ENCODE data around the gene FN3K.
"Not testable (repeated sequence)": the region's sequence is repeated elsewhere in the genome, so short reads cannot be mapped to it uniquely, and the experiment has no call there.

Gene FN3K

GRCh38 chr17:82737967-82738877, 2.8 kb downstream of the FN3K start:
- TF ChIP-seq, protein P1, sequence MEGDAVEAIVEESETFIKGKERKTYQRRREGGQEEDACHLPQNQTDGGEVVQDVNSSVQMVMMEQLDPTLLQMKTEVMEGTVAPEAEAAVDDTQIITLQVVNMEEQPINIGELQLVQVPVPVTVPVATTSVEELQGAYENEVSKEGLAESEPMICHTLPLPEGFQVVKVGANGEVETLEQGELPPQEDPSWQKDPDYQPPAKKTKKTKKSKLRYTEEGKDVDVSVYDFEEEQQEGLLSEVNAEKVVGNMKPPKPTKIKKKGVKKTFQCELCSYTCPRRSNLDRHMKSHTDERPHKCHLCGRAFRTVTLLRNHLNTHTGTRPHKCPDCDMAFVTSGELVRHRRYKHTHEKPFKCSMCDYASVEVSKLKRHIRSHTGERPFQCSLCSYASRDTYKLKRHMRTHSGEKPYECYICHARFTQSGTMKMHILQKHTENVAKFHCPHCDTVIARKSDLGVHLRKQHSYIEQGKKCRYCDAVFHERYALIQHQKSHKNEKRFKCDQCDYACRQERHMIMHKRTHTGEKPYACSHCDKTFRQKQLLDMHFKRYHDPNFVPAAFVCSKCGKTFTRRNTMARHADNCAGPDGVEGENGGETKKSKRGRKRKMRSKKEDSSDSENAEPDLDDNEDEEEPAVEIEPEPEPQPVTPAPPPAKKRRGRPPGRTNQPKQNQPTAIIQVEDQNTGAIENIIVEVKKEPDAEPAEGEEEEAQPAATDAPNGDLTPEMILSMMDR (IDR thresholded peaks at IDR 0.05; ENCODE audit: extremely low read depth, insufficient read depth, missing control alignments), result no peak
- DNase-seq (ENCODE audit: low spot score), result no peak
- in situ Hi-C loops (cut with MboI; ENCODE audit: low pct_unique_long_range_greater_than_20kb, low sequenced_read_pairs, unreplicated experiment), result no loop called here

GRCh38 chr17:82740906-82741759, 5.7 kb downstream of the FN3K start:
- in situ Hi-C loops (cut with MboI; ENCODE audit: low pct_unique_long_range_greater_than_20kb, low sequenced_read_pairs, unreplicated experiment), result no loop called here
- DNase-seq (ENCODE audit: low spot score), result no peak
- TF ChIP-seq, protein P1 (IDR thresholded peaks at IDR 0.05; ENCODE audit: extremely low read depth, insufficient read depth, missing control alignments), result no peak

- in situ Hi-C loops (cut with MboI; ENCODE audit: low pct_unique_long_range_greater_than_20kb, low sequenced_read_pairs, unreplicated experiment), result no loop called here
- TF ChIP-seq, protein P1 (IDR thresholded peaks at IDR 0.05; ENCODE audit: extremely low read depth, insufficient read depth, missing control alignments), result no peak
- DNase-seq (ENCODE audit: low spot score), result no peak
These were observed 8.2 kb downstream of the FN3K start for GRCh38 chr17:82743344-82744219.

DNA sequence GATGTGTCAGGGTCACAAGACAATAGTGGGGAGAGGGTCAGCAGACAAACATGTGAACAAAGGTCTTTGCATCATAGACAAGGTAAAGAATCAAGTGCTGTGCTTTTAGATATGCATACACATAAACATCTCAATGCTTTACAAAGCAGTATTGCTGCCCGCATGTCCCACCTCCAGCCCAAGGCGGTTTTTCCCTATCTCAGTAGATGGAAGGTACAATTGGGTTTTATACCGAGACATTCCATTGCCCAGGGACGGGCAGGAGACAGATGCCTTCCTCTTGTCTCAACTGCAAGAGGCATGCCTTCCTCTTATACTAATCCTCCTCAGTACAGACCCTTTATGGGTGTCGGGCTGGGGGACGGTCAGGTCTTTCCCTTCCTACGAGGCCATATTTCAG, 9.3 kb downstream of the FN3K start:
- in situ Hi-C loops (cut with MboI; ENCODE audit: low pct_unique_long_range_greater_than_20kb, low sequenced_read_pairs, unreplicated experiment); DNase-seq (ENCODE audit: low spot score): not testable (repeated sequence)

- in situ Hi-C loops (cut with MboI; ENCODE audit: low pct_unique_long_range_greater_than_20kb, low sequenced_read_pairs, unreplicated experiment), result no loop called here
- TF ChIP-seq, protein P1 (IDR thresholded peaks at IDR 0.05; ENCODE audit: extremely low read depth, insufficient read depth, missing control alignments), result no peak
- DNase-seq (ENCODE audit: low spot score), result no peak
These were observed 10.1 kb downstream of the FN3K start for GRCh38 chr17:82745524-82745923.

DNA sequence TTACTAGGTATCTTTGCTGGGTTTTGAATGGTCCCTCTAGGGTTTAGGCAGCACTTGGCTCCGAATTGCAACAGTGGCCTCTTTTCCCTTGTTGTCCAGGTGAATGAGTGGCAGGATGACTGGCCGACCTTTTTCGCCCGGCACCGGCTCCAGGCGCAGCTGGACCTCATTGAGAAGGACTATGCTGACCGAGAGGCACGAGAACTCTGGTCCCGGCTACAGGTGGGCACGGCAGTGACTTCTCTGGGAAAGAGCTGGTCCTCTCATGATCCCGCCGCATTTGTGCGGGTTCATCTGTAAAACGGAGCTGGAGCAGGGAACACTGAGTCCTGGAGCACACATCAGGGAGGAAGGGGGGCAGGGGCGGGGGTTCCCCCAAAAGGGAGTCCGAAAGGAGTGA, 13.3 kb downstream of the FN3K start:
- TF ChIP-seq, protein P1 (IDR thresholded peaks at IDR 0.05; ENCODE audit: extremely low read depth, insufficient read depth, missing control alignments), result no peak
- in situ Hi-C loops (cut with MboI; ENCODE audit: low pct_unique_long_range_greater_than_20kb, low sequenced_read_pairs, unreplicated experiment), result no loop called here
- no peak for DNase-seq (ENCODE audit: low spot score)

Data from GM13977 (cell line).